ENCODE results near the gene DNAJC5G. TPM values are rescaled to one million over a fixed set of nuclear protein-coding genes. Genes with fewer than 3 reads are reported as not detected.

The DNAJC5G gene
- polyA plus RNA-seq (ENCODE audit: insufficient read length) = 2.0 TPM
- long read RNA-seq, donor 1 = 0 reads
- long read RNA-seq, donor 2 = 0 reads
- long read RNA-seq, donor 3 = 0 reads
- long read RNA-seq, donor 4 = 0 reads
- long read RNA-seq, donor 5, partial matches to known transcripts = 0 of 1 reads
- long read RNA-seq, donor 5, other reads (novel, unspliced or antisense) = 0 of 1 reads
- long read RNA-seq, donor 6 = 0 reads
- long read RNA-seq, donor 7 = 0 reads
- long read RNA-seq, donor 8 = 0 reads

GRCh38 chr2:27275211-27276150, at the start of gene DNAJC5G:
TSS of gene DNAJC5G (plus strand) at chr2:27275433. CDS start at chr2:27276729, 1,296 bp downstream.
- DNase-seq = no peak

- no peak for DNase-seq
Measured at GRCh38 chr2:27225526-27225925, 49.7 kb upstream of the DNAJC5G start.

GRCh38 chr2:27227501-27227900, 47.7 kb upstream of the DNAJC5G start:
- DNase-seq = no peak

GRCh38 chr2:27231921-27232320, 43.3 kb upstream of the DNAJC5G start:
- DNase-seq = no peak

- no peak for DNase-seq
Measured at GRCh38 chr2:27233341-27233740, 41.9 kb upstream of the DNAJC5G start.

- no peak for DNase-seq
Measured at GRCh38 chr2:27236136-27236535, 39.1 kb upstream of the DNAJC5G start.

GRCh38 chr2:27236626-27237025, 38.6 kb upstream of the DNAJC5G start:
- DNase-seq = no peak

GRCh38 chr2:27237341-27237945, 37.8 kb upstream of the DNAJC5G start:
- no peak for DNase-seq

GRCh38 chr2:27238976-27239375, 36.3 kb upstream of the DNAJC5G start:
- DNase-seq = no peak

GRCh38 chr2:27240406-27240805, 34.8 kb upstream of the DNAJC5G start:
- DNase-seq = no peak

- DNase-seq = no peak
Measured at GRCh38 chr2:27241761-27242613, 33.2 kb upstream of the DNAJC5G start.

GRCh38 chr2:27242614-27242951, 32.6 kb upstream of the DNAJC5G start:
- DNase-seq = no peak

- DNase-seq = no peak
Measured at GRCh38 chr2:27243391-27244130, 31.7 kb upstream of the DNAJC5G start.

GRCh38 chr2:27245116-27245515, 30.1 kb upstream of the DNAJC5G start:
- DNase-seq = no peak

- DNase-seq = no peak
Measured at GRCh38 chr2:27245626-27246025, 29.6 kb upstream of the DNAJC5G start.

- no peak for DNase-seq
Measured at GRCh38 chr2:27247893-27248292, 27.3 kb upstream of the DNAJC5G start.

GRCh38 chr2:27249159-27249890, 25.9 kb upstream of the DNAJC5G start:
- DNase-seq = no peak

- DNase-seq = no peak
Measured at GRCh38 chr2:27249891-27250651, 25.2 kb upstream of the DNAJC5G start.

GRCh38 chr2:27250652-27251379, 24.4 kb upstream of the DNAJC5G start:
- DNase-seq = no peak
